Measurements from ENCODE around the gene VMAC. TPM values are rescaled to one million over a fixed set of nuclear protein-coding genes. Genes with fewer than 3 reads are reported as not detected.

The VMAC gene
- total RNA-seq, 1 experiment from 2014 or later: 7.0 TPM

DNA sequence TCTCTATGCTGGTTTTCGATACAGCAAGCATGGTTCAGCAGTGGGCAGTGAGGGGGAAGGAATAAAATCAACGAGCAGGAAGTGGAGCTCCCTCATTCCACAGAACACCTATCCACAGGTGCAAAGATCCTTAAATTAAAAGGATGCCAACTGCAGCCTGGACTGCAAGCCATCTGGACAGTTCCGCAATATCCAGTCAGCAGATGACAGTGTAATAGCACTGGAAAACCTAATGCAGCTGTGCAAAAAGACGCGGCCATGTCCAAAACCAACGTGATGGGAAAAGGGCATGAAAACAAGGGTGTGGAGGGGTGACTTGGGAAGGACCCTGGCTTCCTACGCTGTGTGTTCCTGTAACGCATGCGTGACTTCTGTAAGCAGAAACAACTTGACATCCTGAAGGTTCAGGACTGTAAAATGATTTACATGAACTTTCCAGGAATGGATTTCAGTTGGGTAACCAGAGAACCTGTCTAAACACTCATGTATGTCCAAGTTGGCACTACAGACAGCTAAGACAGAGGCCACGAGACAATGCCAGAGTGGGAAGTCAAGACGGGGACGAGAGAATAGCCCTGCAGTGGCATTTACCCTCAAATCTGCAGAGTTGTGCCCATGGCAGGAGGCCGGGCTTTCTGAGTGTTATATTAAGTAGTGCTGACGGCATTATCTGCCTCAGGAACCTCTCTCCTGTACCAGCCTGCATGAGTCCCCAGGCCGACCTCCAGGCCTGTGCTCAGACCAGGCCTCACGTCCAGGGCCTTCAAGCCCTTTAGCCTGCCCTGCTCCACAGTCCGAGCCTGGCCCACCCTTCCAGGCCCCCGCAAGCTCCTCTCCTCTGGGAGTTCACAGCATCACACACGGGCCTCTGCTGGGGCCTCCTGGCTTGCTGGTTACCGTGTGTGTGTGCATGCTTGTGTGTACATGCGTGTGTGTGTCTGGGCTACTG is 35.9 kb downstream of the VMAC start:
- TF ChIP-seq, protein P1, sequence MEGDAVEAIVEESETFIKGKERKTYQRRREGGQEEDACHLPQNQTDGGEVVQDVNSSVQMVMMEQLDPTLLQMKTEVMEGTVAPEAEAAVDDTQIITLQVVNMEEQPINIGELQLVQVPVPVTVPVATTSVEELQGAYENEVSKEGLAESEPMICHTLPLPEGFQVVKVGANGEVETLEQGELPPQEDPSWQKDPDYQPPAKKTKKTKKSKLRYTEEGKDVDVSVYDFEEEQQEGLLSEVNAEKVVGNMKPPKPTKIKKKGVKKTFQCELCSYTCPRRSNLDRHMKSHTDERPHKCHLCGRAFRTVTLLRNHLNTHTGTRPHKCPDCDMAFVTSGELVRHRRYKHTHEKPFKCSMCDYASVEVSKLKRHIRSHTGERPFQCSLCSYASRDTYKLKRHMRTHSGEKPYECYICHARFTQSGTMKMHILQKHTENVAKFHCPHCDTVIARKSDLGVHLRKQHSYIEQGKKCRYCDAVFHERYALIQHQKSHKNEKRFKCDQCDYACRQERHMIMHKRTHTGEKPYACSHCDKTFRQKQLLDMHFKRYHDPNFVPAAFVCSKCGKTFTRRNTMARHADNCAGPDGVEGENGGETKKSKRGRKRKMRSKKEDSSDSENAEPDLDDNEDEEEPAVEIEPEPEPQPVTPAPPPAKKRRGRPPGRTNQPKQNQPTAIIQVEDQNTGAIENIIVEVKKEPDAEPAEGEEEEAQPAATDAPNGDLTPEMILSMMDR (IDR thresholded peaks at IDR 0.05; ENCODE audit: unreplicated experiment): no peak
- POLR2A ChIA-PET: no interaction called here
- Mint-ChIP-seq H3K27me3 (ENCODE audit: insufficient read depth, unreplicated experiment) (no peaks in the 10 kb centered on the region), H3K27ac (ENCODE audit: low read depth, unreplicated experiment) (no peak overlapping the region), H3K4me1 (ENCODE audit: insufficient read depth, unreplicated experiment) (no peaks in the 10 kb centered on the region), H3K36me3 (ENCODE audit: insufficient read depth, unreplicated experiment) (peaks cover 52% of the 10 kb centered on the region), H3K4me3 (ENCODE audit: unreplicated experiment) (no peak overlapping the region), H3K9me3 (ENCODE audit: unreplicated experiment) (no peaks in the 10 kb centered on the region)
- intact Hi-C loops (cut with micrococcal nuclease): no loop called here
- no peak for DNase-seq (ENCODE audit: unreplicated experiment)
- CTCF ChIA-PET: interaction anchor here (0.6 to 1.0 kb wide), 3 partner anchors 27 to 278 kb away, joined by 3 to 4 read pairs (median 3); no protein-coding TSS in a partner anchor
- no TSS peak for BruUV-seq (replicated peaks)

DNA sequence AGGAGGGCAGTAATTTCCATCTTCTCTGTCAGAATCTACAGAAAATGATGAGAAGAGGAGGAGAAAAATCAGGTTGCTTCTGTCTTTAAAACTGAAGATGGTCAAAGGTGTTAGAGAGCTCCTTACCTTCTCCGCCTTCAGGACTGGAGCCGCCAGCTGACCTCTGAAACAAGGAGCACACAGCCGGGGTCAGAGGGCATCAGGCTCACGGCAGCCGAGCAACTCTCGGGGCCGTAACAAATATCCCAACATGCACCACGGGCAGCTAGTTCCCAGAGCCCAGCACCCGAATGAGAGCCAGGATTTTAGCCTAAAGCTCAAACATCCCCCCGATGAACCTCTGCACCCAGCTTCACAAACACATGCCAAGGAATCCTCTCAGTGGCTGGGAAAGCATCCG is 37.0 kb downstream of the VMAC start:
- no peak overlapping the region for H3K4me3 Mint-ChIP-seq (ENCODE audit: unreplicated experiment)
- H3K27me3 Mint-ChIP-seq (ENCODE audit: insufficient read depth, unreplicated experiment): no peaks in the 10 kb centered on the region
- intact Hi-C loops (cut with micrococcal nuclease): no loop called here
- no peaks in the 10 kb centered on the region for H3K9me3 Mint-ChIP-seq (ENCODE audit: unreplicated experiment)
- H3K4me1 Mint-ChIP-seq (ENCODE audit: insufficient read depth, unreplicated experiment): no peaks in the 10 kb centered on the region
- peaks cover 43% of the 10 kb centered on the region for H3K36me3 Mint-ChIP-seq (ENCODE audit: insufficient read depth, unreplicated experiment)
- TF ChIP-seq, protein P1 (IDR thresholded peaks at IDR 0.05; ENCODE audit: unreplicated experiment): no peak
- DNase-seq (ENCODE audit: unreplicated experiment): no peak
- no peak overlapping the region for H3K27ac Mint-ChIP-seq (ENCODE audit: low read depth, unreplicated experiment)
- no TSS peak for BruUV-seq (replicated peaks)
- ChIA-PET POLR2A (no interaction called here), CTCF (no interaction called here)

DNA sequence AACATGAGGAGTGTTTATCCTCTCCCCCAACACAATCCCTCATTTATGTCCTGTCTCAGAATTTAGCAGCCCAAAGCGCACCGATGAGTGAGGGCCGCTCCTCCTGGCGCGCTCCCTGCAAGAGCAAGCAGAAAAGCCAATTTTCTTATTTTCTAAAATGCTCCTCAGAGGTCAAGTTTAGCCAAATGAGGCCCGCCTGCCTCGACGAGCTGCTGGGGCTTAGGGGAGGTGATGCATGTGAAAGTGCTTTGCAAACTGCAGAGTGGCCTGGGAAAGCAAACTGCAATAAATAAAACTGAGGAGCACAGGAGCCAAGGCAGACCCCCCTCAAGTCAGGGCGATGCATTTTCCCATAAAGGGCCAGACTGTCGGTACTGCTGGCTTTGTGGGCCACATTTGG is 38.4 kb downstream of the VMAC start:
- Mint-ChIP-seq H3K4me1 (ENCODE audit: insufficient read depth, unreplicated experiment) (no peaks in the 10 kb centered on the region), H3K36me3 (ENCODE audit: insufficient read depth, unreplicated experiment) (peaks cover 30% of the 10 kb centered on the region), H3K27me3 (ENCODE audit: insufficient read depth, unreplicated experiment) (no peaks in the 10 kb centered on the region), H3K4me3 (ENCODE audit: unreplicated experiment) (no peak overlapping the region), H3K27ac (ENCODE audit: low read depth, unreplicated experiment) (peak overlapping the region; percentile 66), H3K9me3 (ENCODE audit: unreplicated experiment) (no peaks in the 10 kb centered on the region)
- CTCF ChIA-PET: interaction anchor here (0.6 kb wide), 1 partner anchor 181 kb away, joined by 3 read pairs; no protein-coding TSS in a partner anchor
- DNase-seq (ENCODE audit: unreplicated experiment): no peak
- TF ChIP-seq, protein P1 (IDR thresholded peaks at IDR 0.05; ENCODE audit: unreplicated experiment): no peak
- intact Hi-C loops (cut with micrococcal nuclease): no loop called here
- no TSS peak for BruUV-seq (replicated peaks)
- POLR2A ChIA-PET: interaction anchor here (0.7 kb wide), 1 partner anchor 169 kb away, joined by 3 read pairs; no protein-coding TSS in a partner anchor

DNA sequence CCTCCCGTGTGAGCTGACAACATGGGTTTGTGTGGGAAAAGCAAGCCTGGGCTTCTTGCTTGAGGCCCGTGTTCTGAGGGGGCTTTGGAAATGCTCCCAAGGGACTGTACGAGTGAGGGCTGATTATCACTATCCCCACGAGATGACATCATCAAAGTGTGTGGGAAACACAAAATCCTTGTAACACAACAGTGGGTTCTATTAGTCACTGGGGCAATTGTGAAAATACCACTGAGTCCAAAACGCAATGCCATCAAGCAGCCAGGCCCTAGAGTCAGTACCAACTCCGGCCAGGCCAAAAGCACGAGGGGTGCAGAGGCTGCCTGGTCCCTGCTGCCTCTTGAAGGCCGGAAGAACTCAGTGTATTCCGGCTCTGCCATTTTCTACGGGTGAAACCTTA is 39.0 kb downstream of the VMAC start:
- peak overlapping the region; percentile 66 for H3K27ac Mint-ChIP-seq (ENCODE audit: low read depth, unreplicated experiment)
- BruUV-seq (replicated peaks): no TSS peak
- no peaks in the 10 kb centered on the region for H3K9me3 Mint-ChIP-seq (ENCODE audit: unreplicated experiment)
- intact Hi-C loops (cut with micrococcal nuclease): no loop called here
- no peak overlapping the region for H3K4me3 Mint-ChIP-seq (ENCODE audit: unreplicated experiment)
- H3K4me1 Mint-ChIP-seq (ENCODE audit: insufficient read depth, unreplicated experiment): no peaks in the 10 kb centered on the region
- H3K27me3 Mint-ChIP-seq (ENCODE audit: insufficient read depth, unreplicated experiment): no peaks in the 10 kb centered on the region
- ChIA-PET POLR2A (interaction anchor here (0.7 kb wide), 1 partner anchor 169 kb away, joined by 3 read pairs; no protein-coding TSS in a partner anchor), CTCF (interaction anchor here (0.6 kb wide), 1 partner anchor 180 kb away, joined by 3 read pairs; no protein-coding TSS in a partner anchor)
- TF ChIP-seq, protein P1 (IDR thresholded peaks at IDR 0.05; ENCODE audit: unreplicated experiment): no peak
- peaks cover 24% of the 10 kb centered on the region for H3K36me3 Mint-ChIP-seq (ENCODE audit: insufficient read depth, unreplicated experiment)
- DNase-seq (ENCODE audit: unreplicated experiment): no peak

Data from MCF 10A (cell line).